Hindlimb muscle (tissue), 1 donor: ENCODE results near the gene KLRF2. TPM values are rescaled to one million over a fixed set of nuclear protein-coding genes. Genes with fewer than 3 reads are reported as not detected.

ENCODE experiments used
- DNase-seq: peaks from one replicate; pipeline ENCODE4 v3.0.0-alpha.2; 2013
- polyA plus RNA-seq: library from polyadenylated mRNA; unstranded; fragments of 120-200 nt; gene quantifications from one replicate; pipeline ENCODE4 v1.2.1, GENCODE V29; 2013; ENCODE audit not compliant: insufficient read length

KLRF2 gene
- polyA plus RNA-seq, 1 donor, result not detected

DNA sequence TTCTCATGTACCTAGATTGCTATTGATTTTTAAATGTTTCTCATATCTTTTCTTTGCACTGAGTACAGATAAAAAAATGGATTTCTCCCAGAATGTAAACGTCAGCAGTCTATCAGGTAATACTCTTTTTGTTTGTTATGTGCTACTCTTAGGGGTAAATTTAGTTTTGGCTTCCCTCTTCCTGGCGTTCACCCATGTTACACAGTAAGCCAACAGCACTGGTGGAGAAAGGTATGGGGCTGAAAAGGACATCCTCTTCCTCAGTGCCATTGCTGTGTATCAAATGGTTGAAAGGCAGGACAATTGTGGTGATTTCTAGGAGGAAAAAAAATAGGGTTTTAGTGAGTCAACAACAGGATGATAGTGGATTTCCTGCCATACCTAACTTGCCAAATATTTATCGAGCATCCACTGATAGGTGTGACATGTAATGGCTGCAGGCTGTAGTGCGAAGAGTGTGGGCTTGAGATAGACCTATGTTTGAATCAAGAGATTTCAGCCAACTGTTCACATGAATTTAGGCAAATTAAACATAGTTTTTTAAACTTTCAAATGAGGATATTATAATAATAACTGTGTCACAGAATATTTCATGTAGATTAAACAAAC lies 7.5 kb downstream of the KLRF2 start:
- no peak for DNase-seq

DNA sequence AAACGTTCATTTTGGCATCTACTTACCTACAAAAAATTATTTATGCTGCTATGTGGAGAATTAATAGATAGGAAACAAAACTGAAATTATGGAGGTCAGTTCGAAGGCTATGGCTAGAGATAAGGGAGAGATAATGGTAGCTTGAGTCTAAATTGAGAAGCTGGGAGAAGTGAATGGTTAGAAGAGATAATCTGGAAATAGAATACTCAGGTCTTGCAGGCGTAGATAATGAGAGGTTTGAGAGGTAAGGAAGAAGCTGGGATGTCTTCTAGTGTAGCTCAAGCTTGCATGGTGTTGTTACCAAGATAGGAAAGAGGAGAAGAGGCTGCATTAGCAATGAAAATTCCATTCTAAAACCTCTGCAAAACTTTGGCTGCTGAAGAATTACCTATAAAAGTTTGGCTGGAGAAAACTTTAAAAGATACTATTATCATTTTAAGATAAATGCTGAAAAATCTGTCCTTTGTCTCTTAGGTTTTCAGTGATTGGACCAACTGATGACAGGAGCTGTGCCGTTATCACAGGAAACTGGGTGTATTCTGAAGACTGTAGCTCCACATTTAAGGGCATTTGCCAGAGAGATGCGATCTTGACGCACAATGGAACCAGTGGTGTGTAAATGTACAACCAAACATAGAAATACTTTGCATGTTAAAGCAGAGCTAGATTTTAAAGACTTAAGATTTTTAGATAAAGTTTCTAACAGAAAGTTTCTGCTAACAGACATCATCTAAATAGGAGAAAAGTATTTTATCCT lies 14.1 kb downstream of the KLRF2 start:
- no peak for DNase-seq

DNA sequence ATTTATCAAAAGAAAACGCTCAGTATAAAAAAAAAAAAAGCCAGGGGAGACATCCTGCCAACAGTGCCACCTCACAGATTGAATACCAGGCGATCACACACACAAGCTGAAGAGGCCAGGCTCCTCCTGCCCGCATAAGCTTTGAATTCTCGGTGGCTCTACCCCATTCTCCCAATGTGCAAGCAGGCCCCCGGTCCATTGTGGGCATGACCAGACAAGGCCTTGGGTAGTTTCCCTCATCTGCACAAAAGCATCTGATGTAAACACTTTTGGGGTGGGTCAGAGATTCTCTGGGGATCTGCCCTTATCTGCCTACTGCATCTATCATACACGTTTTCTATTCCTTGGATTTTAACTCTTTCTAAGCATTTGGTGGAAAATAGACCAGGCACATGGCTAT lies 16.2 kb downstream of the KLRF2 start:
- no peak for DNase-seq

DNA sequence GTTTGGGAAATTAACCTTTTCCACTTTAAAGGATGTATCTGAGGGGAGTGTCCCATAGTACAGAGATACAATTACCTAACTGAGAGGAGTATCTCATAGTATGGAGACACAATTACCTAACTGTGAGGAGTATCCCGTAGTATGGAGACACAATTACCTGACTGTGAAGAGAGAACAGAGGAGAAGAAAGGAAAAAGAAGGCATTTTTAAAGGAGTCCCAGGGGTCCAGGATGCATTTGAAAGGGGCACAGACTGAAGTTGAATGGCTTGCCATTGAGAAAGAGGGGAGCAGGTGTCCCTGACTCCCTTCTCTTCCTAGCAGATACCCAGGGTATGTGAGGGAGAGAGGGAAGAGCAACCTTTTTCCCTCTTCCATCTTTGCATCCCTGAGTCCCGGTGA lies 17.9 kb downstream of the KLRF2 start:
- no peak for DNase-seq

DNA sequence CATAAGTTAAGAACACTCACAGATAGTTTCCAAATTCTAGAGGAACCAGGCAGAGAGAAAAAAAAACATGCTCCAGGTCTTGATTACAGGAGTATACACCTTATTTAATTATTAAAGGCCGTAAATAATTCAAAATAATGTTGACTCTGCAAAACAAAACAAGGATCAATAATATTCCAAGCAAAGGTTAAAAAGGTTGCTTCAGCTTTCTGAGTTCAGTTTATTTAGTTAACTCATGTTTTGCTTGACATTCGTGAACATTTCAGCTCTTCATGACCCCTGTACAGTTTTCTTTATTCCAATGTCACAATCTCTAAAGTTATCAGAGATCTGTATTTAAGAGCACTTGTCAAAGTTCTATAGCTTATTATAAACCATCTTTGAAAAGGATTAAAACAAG lies 19.6 kb downstream of the KLRF2 start:
- no peak for DNase-seq

DNA sequence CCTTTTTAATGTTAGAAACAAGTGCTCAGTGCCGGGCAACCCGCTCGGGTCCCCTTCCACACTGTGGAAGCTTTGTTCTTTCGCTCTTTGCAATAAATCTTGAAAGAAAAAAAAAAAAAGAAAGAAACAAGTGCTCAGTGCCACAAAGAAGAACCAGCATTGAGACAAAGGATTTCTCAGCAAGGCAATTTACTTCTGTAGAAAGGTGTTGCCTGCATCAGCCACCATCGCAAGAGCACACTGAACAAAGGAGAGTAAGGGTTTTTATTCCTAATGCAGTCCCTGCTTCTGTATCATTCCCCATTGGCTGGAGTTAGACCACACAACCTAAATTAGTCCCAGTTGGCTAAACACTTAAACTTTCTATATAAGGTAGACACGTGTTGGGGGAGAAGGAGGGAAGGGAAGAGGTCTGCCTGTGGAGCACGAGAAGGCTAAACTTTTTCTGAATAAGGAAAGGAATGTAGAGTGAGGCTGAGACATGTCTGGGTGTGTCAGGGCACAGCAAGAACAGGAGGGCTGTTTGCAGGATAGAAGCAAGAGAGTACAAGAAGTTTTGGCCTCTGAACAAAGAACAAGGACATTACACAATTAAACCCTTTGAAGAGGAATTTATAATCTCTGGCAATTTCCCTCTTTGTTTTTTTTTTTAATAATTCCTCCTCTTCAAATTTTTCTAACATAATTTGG lies 21.4 kb downstream of the KLRF2 start:
- DNase-seq, result no peak

DNA sequence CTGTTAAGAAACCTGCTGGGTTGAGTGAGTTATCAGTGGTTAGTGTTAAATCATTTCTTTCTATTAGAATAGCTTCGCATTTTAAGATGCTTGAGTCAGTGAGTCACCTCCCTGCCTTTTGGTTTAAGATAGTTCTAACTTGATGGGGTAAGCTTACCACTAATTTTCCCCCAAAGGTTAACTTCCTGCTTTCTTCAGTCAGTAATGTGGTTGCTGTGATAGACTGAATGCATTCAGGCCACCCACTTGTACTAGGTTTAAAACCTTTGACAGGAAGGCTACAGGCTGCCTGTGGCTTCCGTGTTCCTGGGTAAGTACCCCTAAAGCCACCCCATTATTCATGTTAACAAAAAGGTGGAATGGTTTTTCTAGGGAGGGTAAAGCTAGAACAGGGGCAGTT lies 25.6 kb downstream of the KLRF2 start:
- DNase-seq, result no peak

DNA sequence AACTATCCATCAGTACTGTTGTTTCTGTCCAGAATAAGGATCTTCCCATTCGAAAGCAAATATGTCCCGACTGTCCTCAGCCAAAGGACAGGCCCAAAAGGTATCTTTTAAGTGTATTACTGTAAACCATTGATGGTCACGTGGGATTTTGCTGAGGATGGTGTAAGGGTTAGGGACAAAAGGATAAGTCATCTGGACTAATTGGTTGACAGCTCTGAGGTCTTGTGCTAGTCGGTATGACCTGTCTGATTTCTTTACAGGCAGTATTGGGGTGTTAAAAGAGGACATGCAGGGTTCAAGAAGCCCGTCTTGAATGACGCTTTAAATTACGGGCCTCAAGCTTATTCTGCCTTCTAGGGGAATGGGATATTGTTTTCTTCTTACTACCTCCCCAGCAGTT lies 26.5 kb downstream of the KLRF2 start:
- DNase-seq, result no peak

DNA sequence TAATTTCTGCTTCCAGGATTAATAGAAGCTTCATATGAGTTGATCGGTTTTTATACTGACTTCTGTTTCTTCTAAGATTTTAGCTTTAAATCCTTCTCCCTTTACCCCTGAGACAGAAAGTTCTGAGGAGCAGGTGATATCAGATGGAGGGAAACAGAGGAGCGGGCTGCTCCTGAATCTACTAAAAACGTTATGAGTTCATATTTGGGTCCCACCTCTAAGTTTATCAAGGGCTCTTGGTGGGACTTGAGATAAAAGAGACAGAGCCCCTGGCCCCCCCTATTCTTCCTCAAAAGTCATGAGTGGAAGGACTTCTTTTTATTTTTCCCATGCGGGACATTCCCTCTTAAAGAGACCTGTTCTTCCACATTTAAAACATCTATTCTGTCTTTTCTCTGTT lies 27.1 kb downstream of the KLRF2 start:
- no peak for DNase-seq

DNA sequence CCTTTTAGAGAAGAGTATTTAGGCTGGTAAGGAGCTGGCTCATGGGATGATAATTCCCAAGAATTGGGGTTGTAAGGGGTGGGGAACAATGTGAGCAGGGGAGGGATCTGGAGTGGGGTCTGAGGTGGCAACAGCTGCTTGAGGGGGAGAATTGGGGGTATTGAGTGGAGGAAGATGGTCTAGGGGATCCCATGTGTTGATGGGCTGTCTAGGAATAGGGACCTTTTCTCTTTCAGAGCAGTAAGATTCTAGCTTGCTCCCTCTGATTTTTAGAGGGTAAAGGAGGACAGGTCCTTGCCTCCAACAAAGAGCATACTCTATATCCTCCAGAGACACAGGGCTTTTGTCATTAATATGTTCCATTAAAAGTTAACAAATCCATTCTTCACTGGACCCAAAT lies 28.4 kb downstream of the KLRF2 start:
- DNase-seq, result no peak

DNA sequence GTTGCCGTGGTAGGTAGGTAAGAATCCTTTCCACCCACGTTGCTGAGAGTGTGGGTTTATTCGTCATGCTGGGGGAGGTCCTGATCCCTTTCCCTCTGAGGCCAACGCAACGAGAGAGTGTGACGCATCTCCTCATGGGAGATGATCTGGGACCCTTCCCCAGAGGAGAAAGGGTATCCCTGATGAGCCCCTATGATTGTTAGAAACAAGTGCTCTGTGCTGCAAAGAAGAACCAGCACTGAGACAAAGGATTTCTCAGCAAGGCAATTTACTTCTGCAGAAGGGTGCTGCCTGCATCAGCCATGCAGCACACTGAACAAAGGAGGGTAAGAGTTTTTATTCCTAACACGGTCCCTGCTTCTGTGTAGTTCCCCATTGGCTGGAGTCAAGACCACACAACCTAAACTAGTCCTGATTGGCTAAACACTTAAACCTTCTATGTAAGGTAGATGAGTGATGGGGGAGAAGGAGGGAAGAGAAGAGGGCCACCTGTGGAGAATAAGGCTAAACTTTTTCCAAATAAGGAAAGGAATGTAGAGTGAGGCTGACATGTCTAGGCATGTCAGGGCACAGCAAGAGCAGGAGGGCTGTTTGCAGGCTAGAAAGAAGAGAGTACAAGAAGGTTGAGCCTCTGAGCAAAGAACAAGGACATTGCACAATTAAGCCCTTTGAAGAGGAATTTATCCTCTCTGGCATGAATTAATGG lies 29.6 kb downstream of the KLRF2 start:
- no peak for DNase-seq

DNA sequence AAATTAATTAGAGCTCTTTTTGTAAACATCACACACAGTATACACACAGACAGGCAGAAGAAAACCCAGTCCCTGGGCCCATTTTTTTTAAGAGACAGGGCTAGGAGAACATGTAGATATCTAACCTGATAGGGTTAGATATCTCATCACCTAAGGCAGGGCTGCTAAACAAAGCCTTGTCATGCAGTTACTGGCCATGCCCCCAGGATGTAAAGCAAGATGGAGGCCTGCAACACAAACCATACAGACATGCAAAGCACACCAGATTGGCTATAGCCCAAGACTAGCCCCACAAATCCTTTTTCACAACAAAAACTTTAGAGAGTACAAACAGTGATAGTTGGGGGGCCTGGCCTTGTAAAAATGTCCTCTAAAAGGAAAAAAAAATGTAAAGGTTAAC lies 30.4 kb downstream of the KLRF2 start:
- no peak for DNase-seq

DNA sequence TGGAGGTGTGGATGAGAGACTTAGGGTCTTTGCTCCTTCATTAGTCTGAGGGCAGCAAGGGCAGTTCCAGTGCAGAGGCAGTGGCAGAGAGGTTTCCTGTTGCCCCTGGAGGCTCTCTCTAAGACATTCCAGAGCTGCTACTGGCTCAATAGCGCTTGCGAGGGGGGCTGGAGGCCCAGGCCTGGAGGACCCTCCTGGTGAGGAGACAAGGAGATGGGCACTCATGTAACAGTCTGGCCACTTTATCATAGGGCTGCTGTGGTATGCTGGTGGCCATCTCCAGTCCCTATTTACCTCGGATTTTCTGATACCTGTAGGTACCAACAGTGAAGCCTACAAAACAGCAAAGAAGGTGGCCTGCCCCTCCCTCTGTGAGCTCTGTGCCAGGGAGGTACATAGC lies 38.2 kb downstream of the KLRF2 start:
- no peak for DNase-seq

DNA sequence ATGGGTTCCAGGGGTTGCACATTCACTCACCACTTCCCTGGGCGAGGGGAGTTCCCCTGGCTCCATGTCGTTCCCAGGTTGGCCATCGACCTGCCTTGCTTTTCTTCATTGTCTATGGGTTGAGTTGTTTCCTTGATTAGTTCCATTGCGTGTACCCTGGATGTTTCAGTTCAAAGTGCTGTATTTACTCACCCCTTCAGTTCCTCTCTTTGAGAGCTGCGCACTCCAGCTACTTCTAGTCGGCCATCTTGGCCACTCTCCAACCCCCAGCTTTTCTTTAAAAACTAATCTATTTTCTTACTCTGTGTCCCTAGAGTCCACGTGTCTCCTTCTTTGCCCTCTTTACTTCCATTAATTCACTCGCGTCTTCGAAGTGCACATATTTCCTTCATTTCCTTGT lies 39.2 kb downstream of the KLRF2 start:
- DNase-seq, result no peak

DNA sequence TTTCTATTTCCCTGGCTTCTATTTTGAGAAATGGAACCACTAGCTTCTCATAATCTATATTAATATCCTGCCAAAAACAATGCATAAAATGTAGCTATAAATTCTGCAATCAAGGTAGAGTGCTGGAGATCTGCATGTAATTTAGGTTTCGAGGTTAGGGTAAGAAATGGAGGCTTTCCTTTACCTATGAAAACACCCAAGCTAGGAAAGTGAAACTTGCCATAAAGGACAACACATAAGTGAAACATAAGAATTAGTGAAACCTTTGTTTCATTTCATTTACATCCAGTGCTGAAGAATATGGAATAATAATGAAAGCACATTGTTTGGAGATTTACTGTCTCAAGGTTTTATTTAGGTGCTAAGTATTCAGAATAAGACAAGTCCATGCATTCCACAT lies 41.1 kb downstream of the KLRF2 start:
- DNase-seq, result no peak

DNA sequence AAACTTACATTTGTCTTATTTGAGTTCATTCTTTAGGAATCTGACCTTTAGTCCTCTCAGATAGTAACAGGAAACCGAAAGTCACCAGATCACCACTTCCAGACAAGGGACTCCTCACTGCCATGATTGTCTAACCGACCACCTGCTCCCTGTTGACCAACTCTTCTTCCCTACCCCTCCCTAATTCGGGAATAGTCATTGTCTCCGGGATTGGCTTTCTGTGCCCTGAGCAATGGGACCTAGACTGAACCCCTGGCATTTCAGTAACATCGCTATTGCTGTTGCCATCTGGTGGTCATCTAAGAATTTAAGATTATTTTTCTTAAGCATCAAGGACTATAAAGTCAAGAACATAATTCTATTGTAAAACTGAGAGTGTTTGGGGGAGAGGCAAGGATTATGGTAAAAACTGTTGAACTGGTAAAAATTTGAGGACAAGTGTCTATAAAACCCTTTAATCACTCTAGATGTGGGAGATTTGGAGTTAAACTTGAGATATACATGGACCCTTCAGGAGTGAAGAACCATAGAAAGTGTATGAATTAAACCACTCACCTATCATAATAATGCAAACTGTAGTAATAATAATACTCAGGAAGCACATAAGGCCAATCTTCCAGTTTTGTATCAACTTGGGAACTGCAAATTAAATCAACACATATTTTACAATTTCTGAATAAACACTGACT lies 44.6 kb downstream of the KLRF2 start:
- DNase-seq, result no peak

DNA sequence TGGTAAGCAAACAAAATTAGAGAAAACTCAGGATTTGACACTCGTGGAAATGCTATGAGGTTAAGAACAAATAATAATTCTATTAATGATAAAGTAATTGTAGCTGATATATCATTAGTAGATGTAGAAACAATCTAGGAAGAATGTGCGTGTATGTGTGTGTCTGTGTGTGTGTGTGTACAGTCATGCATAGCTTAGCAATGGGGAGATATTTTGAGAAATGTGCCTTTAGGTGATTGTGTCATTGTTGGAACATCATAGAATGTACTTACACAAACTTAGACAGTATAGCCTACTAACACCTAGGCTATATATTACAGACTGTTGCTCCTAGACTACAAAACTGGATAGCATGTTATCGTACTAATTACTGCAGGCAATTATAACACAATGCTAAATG lies 45.6 kb downstream of the KLRF2 start:
- DNase-seq, result no peak

DNA sequence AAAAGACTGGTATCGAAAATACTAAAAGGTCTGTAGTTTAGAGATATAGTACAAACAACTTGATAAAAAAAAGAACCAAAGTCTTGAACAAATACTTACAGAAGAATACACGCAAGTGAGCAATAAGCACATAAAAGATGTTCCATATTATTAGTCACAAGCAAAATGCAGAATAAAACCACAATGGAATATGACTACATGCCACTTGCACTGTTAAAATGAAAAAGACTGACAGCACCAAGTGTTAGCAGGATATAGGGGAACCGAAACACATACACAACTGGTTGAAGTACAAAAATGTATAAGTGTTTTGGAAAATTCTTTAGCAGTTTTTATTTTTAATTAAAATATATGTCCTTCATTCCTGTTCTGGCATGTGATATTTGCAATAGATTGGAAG lies 47.3 kb downstream of the KLRF2 start:
- DNase-seq, result no peak

DNA sequence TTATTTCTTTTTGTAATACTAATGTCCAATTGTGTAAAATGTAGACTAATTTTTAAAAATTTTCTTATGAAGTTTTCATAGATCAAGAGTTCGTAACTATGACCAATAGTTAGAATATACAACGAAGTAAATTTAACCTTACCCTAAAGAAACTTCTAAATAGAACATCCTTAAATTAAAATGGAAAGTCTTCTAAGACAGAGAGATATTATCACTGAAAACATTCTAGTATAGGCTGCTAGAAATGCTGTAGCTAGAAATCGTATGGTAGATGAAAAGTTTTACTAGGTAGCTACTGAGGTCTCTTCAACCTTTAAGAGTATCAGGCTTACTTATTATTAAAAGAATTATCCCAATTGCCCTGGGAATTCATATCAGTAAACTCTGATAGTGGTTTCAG lies 50.0 kb downstream of the KLRF2 start:
- no peak for DNase-seq

DNA sequence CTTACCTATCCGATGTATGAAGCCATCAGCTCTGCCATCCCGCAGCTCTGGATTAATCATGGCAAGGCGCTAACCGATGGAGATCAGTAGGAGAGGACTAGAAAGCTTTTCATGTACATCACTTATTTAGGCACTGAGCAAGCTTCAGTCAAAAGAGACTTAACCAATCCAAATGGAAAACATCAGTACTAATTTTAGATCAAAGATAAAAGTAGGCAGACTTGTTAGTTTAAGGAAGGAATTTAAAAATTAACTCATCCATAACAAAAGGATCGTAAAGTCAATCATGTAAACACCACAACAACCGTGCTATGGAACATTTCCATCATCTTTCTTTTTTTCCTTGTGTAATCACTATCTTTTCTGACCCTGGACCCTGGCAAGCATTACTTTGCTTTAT lies 51.0 kb downstream of the KLRF2 start, which contains the start of gene CLEC2A:
Gene CLEC2A (minus strand): TSS at position 101 of the 400 bp plus-strand sequence. CDS start 41 bp downstream, at position 60.
- no peak for DNase-seq

DNA sequence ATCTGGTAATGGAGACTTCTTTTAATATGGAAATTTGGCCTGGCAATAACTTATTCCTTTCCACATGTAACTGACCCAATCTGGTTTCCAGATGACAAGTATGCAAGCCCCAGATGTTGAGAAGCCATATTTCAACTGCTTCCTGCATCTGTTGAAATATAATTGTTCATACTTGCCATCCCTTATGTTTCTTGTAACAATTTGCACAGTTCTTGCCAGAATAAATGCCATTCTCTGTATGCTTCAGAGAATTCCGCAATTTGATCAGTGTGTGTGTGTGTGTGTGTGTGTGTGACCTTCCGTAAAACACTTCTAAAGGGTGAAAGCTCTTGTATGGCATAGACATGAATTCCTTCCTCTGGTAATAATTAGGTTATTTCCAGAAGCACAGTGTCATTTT lies 52.7 kb downstream of the KLRF2 start:
- DNase-seq, result no peak

DNA sequence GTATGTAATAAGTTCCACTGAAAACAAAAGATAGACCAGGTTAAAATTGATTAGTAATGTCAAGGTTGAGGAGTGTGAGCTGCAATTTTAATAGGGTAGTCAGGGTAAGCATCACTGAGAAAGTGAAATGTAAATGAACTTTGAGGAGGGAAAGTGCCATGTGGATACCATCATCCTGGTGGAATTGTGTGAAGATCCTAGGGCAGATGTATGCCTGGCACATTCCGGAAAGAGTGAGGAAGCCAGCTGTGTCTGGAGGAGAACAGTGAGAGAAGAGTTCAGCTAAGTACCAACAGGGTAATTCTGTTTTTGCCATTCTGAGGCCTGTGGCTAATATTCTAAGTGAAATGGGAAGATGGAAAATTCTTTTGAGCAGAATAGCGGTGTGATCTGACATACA lies 53.7 kb downstream of the KLRF2 start:
- no peak for DNase-seq

DNA sequence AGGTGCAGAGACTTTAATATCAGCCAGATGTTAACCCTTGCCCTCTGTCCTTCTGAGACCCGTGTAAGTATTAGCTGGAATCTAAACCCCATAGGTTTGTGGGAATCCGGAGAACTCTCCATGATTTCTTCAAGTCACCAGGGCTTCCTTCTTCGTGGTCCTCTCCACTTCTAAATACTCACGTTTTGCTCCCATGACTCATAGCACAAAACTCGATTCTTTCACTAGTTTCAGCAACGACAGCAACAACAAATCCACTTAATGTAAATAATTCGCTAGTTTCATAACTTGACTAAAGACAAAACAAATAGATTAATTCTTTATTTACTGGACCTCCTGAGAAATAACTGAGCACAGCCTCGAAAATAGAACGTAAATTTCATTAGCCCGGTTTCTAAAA lies 55.3 kb downstream of the KLRF2 start:
- no peak for DNase-seq
